ENCODE results near the gene MGMT.

Gene MGMT

DNA sequence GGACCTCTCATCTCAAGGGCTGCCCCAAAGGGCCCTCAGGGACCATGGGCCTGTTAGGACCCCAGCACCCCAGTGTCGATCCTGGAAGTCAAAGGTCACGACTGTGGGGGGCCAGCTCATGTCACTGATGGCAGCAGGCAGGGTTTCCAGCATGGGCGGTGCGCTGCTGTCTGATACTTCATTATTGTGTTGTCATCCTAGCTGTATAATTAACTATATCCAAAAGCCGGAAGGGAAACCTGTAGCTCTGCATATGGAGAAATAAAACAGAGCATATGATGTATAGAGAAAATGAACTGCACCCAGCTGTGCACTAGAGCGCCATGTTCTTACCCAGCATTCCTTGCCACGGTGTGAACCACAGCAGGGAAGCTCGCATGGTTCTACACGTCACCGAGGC lies 300.7 kb downstream of the MGMT start:
- no peak for DNase-seq (ENCODE audit: extremely low spot score)
- ChIA-PET CTCF (no interaction called here), POLR2A (no interaction called here)
- TF ChIP-seq, protein P1, sequence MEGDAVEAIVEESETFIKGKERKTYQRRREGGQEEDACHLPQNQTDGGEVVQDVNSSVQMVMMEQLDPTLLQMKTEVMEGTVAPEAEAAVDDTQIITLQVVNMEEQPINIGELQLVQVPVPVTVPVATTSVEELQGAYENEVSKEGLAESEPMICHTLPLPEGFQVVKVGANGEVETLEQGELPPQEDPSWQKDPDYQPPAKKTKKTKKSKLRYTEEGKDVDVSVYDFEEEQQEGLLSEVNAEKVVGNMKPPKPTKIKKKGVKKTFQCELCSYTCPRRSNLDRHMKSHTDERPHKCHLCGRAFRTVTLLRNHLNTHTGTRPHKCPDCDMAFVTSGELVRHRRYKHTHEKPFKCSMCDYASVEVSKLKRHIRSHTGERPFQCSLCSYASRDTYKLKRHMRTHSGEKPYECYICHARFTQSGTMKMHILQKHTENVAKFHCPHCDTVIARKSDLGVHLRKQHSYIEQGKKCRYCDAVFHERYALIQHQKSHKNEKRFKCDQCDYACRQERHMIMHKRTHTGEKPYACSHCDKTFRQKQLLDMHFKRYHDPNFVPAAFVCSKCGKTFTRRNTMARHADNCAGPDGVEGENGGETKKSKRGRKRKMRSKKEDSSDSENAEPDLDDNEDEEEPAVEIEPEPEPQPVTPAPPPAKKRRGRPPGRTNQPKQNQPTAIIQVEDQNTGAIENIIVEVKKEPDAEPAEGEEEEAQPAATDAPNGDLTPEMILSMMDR (IDR thresholded peaks at IDR 0.05; ENCODE audit: control extremely low read depth, extremely low read depth, low read depth, missing control alignments), result no peak

DNA sequence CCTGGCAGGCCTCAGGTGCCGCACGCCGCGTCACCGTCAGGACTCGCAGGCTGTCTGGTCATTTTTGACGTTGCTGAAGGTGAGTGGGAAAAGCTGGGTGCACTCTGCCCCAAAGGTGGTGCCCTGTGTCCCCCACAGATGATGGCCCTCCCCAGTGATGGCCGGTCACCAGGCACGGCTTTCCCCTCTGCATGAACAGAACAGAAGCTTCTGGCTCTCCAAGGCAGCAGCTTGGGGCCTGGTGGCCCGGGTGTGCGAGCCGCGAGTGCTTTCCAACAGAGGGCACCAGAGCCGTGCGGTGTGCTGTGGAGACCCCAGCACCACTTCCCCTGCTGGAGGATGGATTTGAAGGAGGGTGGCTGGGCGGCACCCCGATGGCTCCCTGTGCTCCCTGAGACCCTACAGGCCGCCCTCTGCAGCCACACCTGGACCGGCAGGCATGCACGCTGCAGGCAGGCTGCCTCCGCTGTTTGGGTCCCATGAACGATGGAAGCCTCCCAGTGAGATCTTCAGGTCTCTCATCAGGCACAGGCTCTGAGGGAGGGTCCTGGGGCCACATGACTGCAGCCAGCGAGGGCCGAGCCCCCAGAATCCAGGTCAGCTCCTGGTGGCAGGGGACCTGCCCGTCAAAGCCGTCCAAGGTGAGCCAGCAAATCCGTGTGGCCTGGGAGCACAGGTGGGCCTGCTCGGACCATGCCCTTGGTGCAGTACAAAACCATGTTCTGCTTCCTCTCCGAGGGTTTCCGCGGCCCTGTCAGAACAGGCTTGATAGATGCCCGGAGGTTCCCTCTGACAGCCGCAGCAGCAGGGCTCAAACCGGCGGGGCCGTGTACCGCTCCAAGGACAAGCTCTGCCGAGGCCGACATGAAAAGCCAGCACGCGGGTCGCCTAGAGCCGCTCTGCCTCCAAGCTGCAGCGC lies 301.7 kb downstream of the MGMT start:
- CTCF ChIA-PET, result interaction anchor here (1.5 kb wide), 1 partner anchor 12 kb away, joined by 3 read pairs; no protein-coding TSS in a partner anchor

DNA sequence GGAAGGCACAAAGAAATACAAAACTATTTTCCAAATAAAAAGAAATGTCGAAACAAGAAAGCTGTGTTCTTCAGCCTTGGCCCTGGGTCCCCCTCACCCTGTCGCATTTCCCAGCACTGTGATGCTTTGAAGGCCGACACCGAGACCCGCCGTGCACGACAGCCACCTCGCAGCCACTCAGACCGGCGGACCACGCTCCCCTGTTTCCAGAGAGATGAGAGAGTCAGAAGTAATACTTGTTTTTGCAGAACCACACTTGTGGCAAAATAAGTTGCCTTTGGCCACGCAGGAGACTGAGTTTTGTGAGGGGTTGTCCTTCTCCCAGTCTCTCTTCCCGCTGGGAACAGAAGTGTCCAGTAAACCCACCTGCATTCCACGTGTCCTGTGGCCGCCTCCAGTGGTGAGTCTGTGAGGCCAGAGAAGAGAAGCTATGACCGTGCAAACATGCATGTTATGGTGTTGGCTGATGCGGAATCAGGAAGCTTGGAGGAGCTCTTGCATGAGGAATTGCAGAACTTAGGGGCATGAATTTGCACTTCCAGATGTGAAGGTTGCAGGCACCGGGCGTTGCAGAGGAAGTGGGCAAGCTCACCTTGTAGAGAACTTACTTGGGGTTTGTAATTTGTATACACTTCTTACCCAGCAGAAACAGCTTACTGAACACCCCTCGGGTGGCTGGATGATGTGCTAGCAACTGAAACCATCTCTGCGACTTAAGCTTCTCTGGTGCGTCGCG lies 302.5 kb downstream of the MGMT start:
- ChIA-PET CTCF (interaction anchor here (1.5 kb wide), 1 partner anchor 12 kb away, joined by 3 read pairs; no protein-coding TSS in a partner anchor), POLR2A (no interaction called here)
- TF ChIP-seq, protein P1 (IDR thresholded peaks at IDR 0.05; ENCODE audit: control extremely low read depth, extremely low read depth, low read depth, missing control alignments), result no peak
- no peak for DNase-seq (ENCODE audit: extremely low spot score)

More for the DNA sequence above, 301.7 kb downstream of the MGMT start:
- POLR2A ChIA-PET, result no interaction called here
- no peak for DNase-seq (ENCODE audit: extremely low spot score)
- TF ChIP-seq, protein P1 (IDR thresholded peaks at IDR 0.05; ENCODE audit: control extremely low read depth, extremely low read depth, low read depth, missing control alignments), result no peak

DNA sequence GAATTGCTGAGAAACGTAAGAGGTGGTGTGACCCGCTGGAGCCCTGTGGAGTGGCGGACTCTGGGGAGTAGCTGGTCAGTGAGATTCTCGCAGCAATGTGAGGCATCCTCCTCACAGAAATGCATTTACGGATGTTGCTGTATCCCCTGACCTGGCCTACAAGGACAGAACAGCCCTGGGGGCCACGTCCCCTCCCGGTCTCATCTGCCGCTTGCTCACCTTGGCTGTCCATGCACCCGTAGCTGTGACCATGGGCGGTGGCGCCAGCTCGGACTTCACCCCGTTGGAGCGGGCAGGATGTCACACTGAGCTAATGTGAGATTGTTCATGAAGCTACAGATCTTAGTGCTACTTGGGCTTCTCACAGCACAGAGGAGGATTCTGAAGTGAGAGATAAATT lies 303.2 kb downstream of the MGMT start:
- TF ChIP-seq, protein P1 (IDR thresholded peaks at IDR 0.05; ENCODE audit: control extremely low read depth, extremely low read depth, low read depth, missing control alignments), result no peak
- POLR2A ChIA-PET, result no interaction called here
- CTCF ChIA-PET, result interaction anchor here (1.5 kb wide), 1 partner anchor 11 kb away, joined by 3 read pairs; no protein-coding TSS in a partner anchor
- no peak for DNase-seq (ENCODE audit: extremely low spot score)

DNA sequence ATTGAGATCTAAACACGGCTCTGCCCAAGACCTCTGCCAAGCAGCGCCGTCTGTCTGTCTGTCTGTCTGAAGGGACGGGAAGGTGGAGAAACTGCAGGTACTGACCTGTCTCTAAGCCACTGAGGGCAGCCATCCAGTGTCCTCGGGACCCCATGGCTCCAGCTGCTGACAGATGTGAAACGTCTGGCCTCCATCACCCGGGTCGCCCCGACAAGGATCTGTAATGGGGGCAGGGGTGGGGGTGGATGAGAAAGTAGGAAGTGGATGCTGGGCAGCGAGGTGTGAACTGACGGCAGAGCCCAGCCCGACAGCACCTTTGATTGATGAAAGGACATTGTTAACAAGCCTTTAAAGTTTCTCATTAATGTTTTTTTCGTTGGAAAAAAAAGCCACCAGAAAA lies 304.0 kb downstream of the MGMT start:
- TF ChIP-seq, protein P1 (IDR thresholded peaks at IDR 0.05; ENCODE audit: control extremely low read depth, extremely low read depth, low read depth, missing control alignments), result no peak
- ChIA-PET POLR2A (no interaction called here), CTCF (no interaction called here)
- DNase-seq (ENCODE audit: extremely low spot score), result no peak

DNA sequence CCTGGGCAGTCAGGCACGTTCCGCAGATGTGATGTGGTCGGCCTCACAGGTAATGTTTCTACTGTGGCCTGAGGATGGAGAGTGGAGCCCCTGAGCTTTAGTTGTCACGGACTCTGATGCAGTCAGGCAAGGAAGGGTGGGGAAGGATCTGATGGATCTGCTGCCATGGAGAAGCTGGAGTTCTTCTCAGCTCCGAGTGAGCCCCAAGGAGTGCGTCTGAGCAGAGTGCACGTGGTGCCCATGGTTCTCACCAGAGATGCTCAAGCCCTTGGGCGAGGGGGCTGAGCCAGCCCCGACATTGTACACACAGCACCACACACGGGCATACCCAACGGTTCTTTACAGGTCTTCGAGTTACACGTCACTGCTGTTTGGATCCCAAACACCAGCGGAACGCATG lies 304.5 kb downstream of the MGMT start:
- TF ChIP-seq, protein P1 (IDR thresholded peaks at IDR 0.05; ENCODE audit: control extremely low read depth, extremely low read depth, low read depth, missing control alignments), result no peak
- POLR2A ChIA-PET, result no interaction called here
- no peak for DNase-seq (ENCODE audit: extremely low spot score)
- CTCF ChIA-PET, result no interaction called here

All from GM10248 (cell line).